GM23248 (cell line): ENCODE results near the gene CAMSAP3. TPM values are rescaled to one million over a fixed set of nuclear protein-coding genes. Genes with fewer than 3 reads are reported as not detected.

Source experiments
- DNase-seq: peaks from one replicate; pipeline ENCODE4 v3.0.0-alpha.2; 2015
- H2AFZ ChIP-seq: fragments of 200-600 bp; sonication (generic); 2 replicates; pipeline ENCODE4 v1.6.1; 2016; ENCODE audit warnings: antibody characterized with exemption
- H3F3A ChIP-seq: fragments of 200-600 bp; sonication (generic); 2 replicates; pipeline ENCODE4 v1.6.1; 2016; ENCODE audit warnings: mild to moderate bottlenecking, antibody characterized with exemption, mixed run types; ENCODE audit not compliant: insufficient read depth
- H3K27ac ChIP-seq: fragments of 200-600 bp; sonication (generic); 2 replicates; pipeline ENCODE4 v1.5.1; 2016; ENCODE audit warnings: mild to moderate bottlenecking
- H3K27me3 ChIP-seq: fragments of 200-600 bp; sonication (generic); replicated peaks from 2 replicates; pipeline ENCODE4 v1.6.1; 2016; ENCODE audit warnings: mild to moderate bottlenecking; ENCODE audit not compliant: insufficient read depth
- H3K36me3 ChIP-seq: fragments of 200-600 bp; sonication (generic); 2 replicates; pipeline ENCODE4 v1.6.1; 2016; ENCODE audit warnings: low read depth, mild to moderate bottlenecking
- H3K4me1 ChIP-seq: fragments of 200-600 bp; sonication (generic); 2 replicates; pipeline ENCODE4 v1.6.1; 2016; ENCODE audit warnings: mild to moderate bottlenecking; ENCODE audit not compliant: insufficient read depth
- H3K4me2 ChIP-seq: fragments of 200-600 bp; sonication (generic); one replicate; pipeline ENCODE4 v1.6.1; 2016; ENCODE audit warnings: mild to moderate bottlenecking; ENCODE audit not compliant: unreplicated experiment
- H3K4me3 ChIP-seq: fragments of 200-600 bp; sonication (generic); 2 replicates; pipeline ENCODE4 v1.5.1; 2016; ENCODE audit warnings: mild to moderate bottlenecking
- H3K79me2 ChIP-seq: fragments of 200-600 bp; sonication (generic); 2 replicates; pipeline ENCODE4 v1.6.1; 2016; ENCODE audit warnings: mild to moderate bottlenecking; ENCODE audit not compliant: insufficient read depth
- H3K9ac ChIP-seq: fragments of 200-600 bp; sonication (generic); 2 replicates; pipeline ENCODE4 v1.6.1; 2016; ENCODE audit warnings: mild to moderate bottlenecking
- H3K9me2 ChIP-seq: fragments of 200-600 bp; sonication (generic); 2 replicates; pipeline ENCODE4 v1.6.1; 2016; ENCODE audit warnings: mixed run types, mild to moderate bottlenecking, moderate library complexity; ENCODE audit not compliant: insufficient read depth
- H3K9me3 ChIP-seq: fragments of 200-600 bp; sonication (generic); one replicate; pipeline ENCODE4 v1.6.1; 2017; ENCODE audit warnings: low read depth
- H4K20me1 ChIP-seq: fragments of 200-600 bp; sonication (generic); 2 replicates; pipeline ENCODE4 v1.6.0; 2016; ENCODE audit not compliant: insufficient read depth
- EZH2 ChIP-seq: fragments of 200-600 bp; sonication (generic); IDR thresholded peaks from 2 replicates; pipeline ENCODE4 v1.6.1; 2018; ENCODE audit warnings: antibody characterized with exemption, mild to moderate bottlenecking; ENCODE audit not compliant: insufficient read depth, poor library complexity, severe bottlenecking
- EZH2phosphoT487 ChIP-seq: fragments of 200-600 bp; sonication (generic); IDR thresholded peaks from 2 replicates; pipeline ENCODE4 v1.6.1; 2018; ENCODE audit warnings: antibody characterized with exemption, moderate library complexity, mild to moderate bottlenecking, low read depth; ENCODE audit not compliant: insufficient read depth
- WGBS, 2 experiments: methylation state at CpG; one replicate each; pipeline ENCODE4 v1.1.6; 2015 to 2017; ENCODE audit warnings: low lambda C conversion rate in 2 of 2, low coverage in 1 of 2; ENCODE audit errors: missing lambda C conversion rate in 2 of 2; 5-methylcytosine and 5-hydroxymethylcytosine counted together
- in situ Hi-C: fragments of 300-500 bp; cut with MboI; formaldehyde crosslinking; loops from 2 replicates; pipeline ENCODE4 v1.15.0; 2020
- polyA plus RNA-seq: library from polyadenylated mRNA; unstranded; fragments of >200 nt; fragmentation: Nextera tagmentation; extraction: Ambion mirVana; gene quantifications from 2 replicates; pipeline ENCODE4 v1.2.1, GENCODE V29; 2016
- total RNA-seq: library from RNA; depleted of rRNA; stranded (reverse); fragments of >200 nt; shearing (Covaris generic); gene quantifications from 2 replicates; pipeline ENCODE4 v1.2.3, GENCODE V29; 2014

The CAMSAP3 gene
- total and polyA plus RNA-seq, 2 experiments from 2014 or later, result not detected

- Histone ChIP-seq H3K9me2 (no peaks in the 10 kb centered on the region), H3K27me3 (no peaks in the 10 kb centered on the region), H3K27ac (no peak overlapping the region), H3K9me3 (no peaks in the 10 kb centered on the region), H3K4me2 (no peak overlapping the region), H3K4me3 (no peak overlapping the region), H3K9ac (no peak overlapping the region), H3K36me3 (no peaks in the 10 kb centered on the region), H4K20me1 (no peaks in the 10 kb centered on the region), H3K79me2 (no peaks in the 10 kb centered on the region), H2AFZ (no peak overlapping the region), H3F3A (no peaks in the 10 kb centered on the region), H3K4me1 (no peaks in the 10 kb centered on the region)
- 73 to 75% methylated on average over 4 of the region's 4 CpGs for WGBS, 2 experiments
- TF ChIP-seq EZH2phosphoT487, result no peak
- no peak for TF ChIP-seq EZH2
- in situ Hi-C loops, result no loop called here
- DNase-seq, result peak; percentile 24
Observed at GRCh38 chr19:7618348-7618747, 22.7 kb downstream of the CAMSAP3 start.

GRCh38 chr19:7618771-7619510, 23.3 kb downstream of the CAMSAP3 start:
- no peak overlapping the region for H3K27ac ChIP-seq
- no peak overlapping the region for H3K4me2 ChIP-seq
- no peak for TF ChIP-seq EZH2
- TF ChIP-seq EZH2phosphoT487, result no peak
- no peaks in the 10 kb centered on the region for H3K79me2 ChIP-seq
- WGBS, 2 experiments, result 85 to 86% methylated on average over 21 of the region's 21 CpGs
- H4K20me1 ChIP-seq, result no peaks in the 10 kb centered on the region
- no peak overlapping the region for H3K9ac ChIP-seq
- no peak overlapping the region for H2AFZ ChIP-seq
- H3K27me3 ChIP-seq, result no peaks in the 10 kb centered on the region
- no peaks in the 10 kb centered on the region for H3K36me3 ChIP-seq
- no peaks in the 10 kb centered on the region for H3K9me3 ChIP-seq
- no peak overlapping the region for H3K4me3 ChIP-seq
- in situ Hi-C loops, result no loop called here
- no peaks in the 10 kb centered on the region for H3F3A ChIP-seq
- H3K4me1 ChIP-seq, result no peaks in the 10 kb centered on the region
- no peak for DNase-seq
- no peaks in the 10 kb centered on the region for H3K9me2 ChIP-seq

GRCh38 chr19:7619671-7620441, 24.2 kb downstream of the CAMSAP3 start:
- H3K27me3 ChIP-seq, result no peaks in the 10 kb centered on the region
- H2AFZ ChIP-seq, result no peak overlapping the region
- TF ChIP-seq EZH2 (no peak), EZH2phosphoT487 (no peak)
- no peaks in the 10 kb centered on the region for H3K4me1 ChIP-seq
- H3K9ac ChIP-seq, result no peak overlapping the region
- DNase-seq, result no peak
- H3K36me3 ChIP-seq, result no peaks in the 10 kb centered on the region
- no peaks in the 10 kb centered on the region for H3F3A ChIP-seq
- no peaks in the 10 kb centered on the region for H3K9me2 ChIP-seq
- in situ Hi-C loops, result no loop called here
- H3K27ac ChIP-seq, result no peak overlapping the region
- H3K79me2 ChIP-seq, result peaks cover under 1% of the 10 kb centered on the region; the same call in 1 of the 2 replicates
- H3K9me3 ChIP-seq, result no peaks in the 10 kb centered on the region
- no peak overlapping the region for H3K4me3 ChIP-seq
- WGBS, 2 experiments, result 83 to 91% methylated on average over 28 to 46 of the region's 48 CpGs
- no peak overlapping the region for H3K4me2 ChIP-seq
- no peaks in the 10 kb centered on the region for H4K20me1 ChIP-seq

- WGBS, 2 experiments, result 96 to 97% methylated on average over 38 to 53 of the region's 57 CpGs
- H3K79me2 ChIP-seq, result peaks cover 9% of the 10 kb centered on the region
- H2AFZ ChIP-seq, result no peak overlapping the region
- in situ Hi-C loops, result no loop called here
- H3F3A ChIP-seq, result no peaks in the 10 kb centered on the region
- no peak overlapping the region for H3K4me3 ChIP-seq
- no peak overlapping the region for H3K4me2 ChIP-seq
- H3K27me3 ChIP-seq, result no peaks in the 10 kb centered on the region
- H3K9me2 ChIP-seq, result no peaks in the 10 kb centered on the region
- TF ChIP-seq EZH2phosphoT487, result no peak
- TF ChIP-seq EZH2, result no peak
- no peaks in the 10 kb centered on the region for H4K20me1 ChIP-seq
- H3K9me3 ChIP-seq, result no peaks in the 10 kb centered on the region
- no peaks in the 10 kb centered on the region for H3K4me1 ChIP-seq
- H3K27ac ChIP-seq, result no peak overlapping the region
- no peak for DNase-seq
- no peaks in the 10 kb centered on the region for H3K36me3 ChIP-seq
- H3K9ac ChIP-seq, result no peak overlapping the region
Observed at GRCh38 chr19:7620442-7621412, 25.1 kb downstream of the CAMSAP3 start.
